ENCODE results near the gene FBXL7.

The FBXL7 gene

GRCh38 chr5:15577831-15578230 is 77.9 kb downstream of the FBXL7 start (continued):
- TF ChIP-seq PATZ1 (CRISPR knock-in tag; IDR thresholded peaks at IDR 0.05; ENCODE audit: borderline replicate concordance): no peak
- no peak for TF ChIP-seq OSR1 (CRISPR knock-in tag; IDR thresholded peaks at IDR 0.05)
- TF ChIP-seq CSRNP3 (CRISPR knock-in tag; IDR thresholded peaks at IDR 0.05): no peak
- no peak for TF ChIP-seq ZFP3 (CRISPR knock-in tag; IDR thresholded peaks at IDR 0.05)
- TF ChIP-seq GLIS3 (CRISPR knock-in tag; IDR thresholded peaks at IDR 0.05): no peak
- no peak for TF ChIP-seq ESRRG (CRISPR knock-in tag; IDR thresholded peaks at IDR 0.05)
- no peak for TF ChIP-seq ZNF565 (CRISPR knock-in tag; conservative IDR thresholded peaks at IDR 0.05; ENCODE audit: low read depth)
- TF ChIP-seq ZNF70 (CRISPR knock-in tag; IDR thresholded peaks at IDR 0.05): no peak

- peak; percentile 29; the same call in 2 of the 3 replicates for ATAC-seq
- no peak for TF ChIP-seq ZNF565 (CRISPR knock-in tag; conservative IDR thresholded peaks at IDR 0.05; ENCODE audit: low read depth)
- peak; percentile 31; the same call in 1 of the 2 replicates for TF ChIP-seq TCF4 (CRISPR knock-in tag; IDR thresholded peaks at IDR 0.05; ENCODE audit: borderline replicate concordance)
These were observed 79.4 kb downstream of the FBXL7 start for GRCh38 chr5:15579193-15579990.

GRCh38 chr5:15584528-15584927 is 84.5 kb downstream of the FBXL7 start:
- ATAC-seq: no peak
- TF ChIP-seq POU6F1 (CRISPR knock-in tag; IDR thresholded peaks at IDR 0.05; ENCODE audit: borderline replicate concordance, low read depth) (no peak), ZFP30 (CRISPR knock-in tag; IDR thresholded peaks at IDR 0.05) (no peak), ISL1 (CRISPR knock-in tag; IDR thresholded peaks at IDR 0.05) (no peak), ESRRG (CRISPR knock-in tag; IDR thresholded peaks at IDR 0.05) (no peak), ZNF565 (CRISPR knock-in tag; conservative IDR thresholded peaks at IDR 0.05; ENCODE audit: low read depth) (no peak), GLIS3 (CRISPR knock-in tag; IDR thresholded peaks at IDR 0.05) (no peak), TOX (CRISPR knock-in tag; IDR thresholded peaks at IDR 0.05; ENCODE audit: borderline replicate concordance) (no peak), ZNF70 (CRISPR knock-in tag; IDR thresholded peaks at IDR 0.05) (no peak), CSRNP3 (CRISPR knock-in tag; IDR thresholded peaks at IDR 0.05) (no peak), TSHZ2 (CRISPR knock-in tag; IDR thresholded peaks at IDR 0.05) (no peak)

- ATAC-seq: no peak; the same call in 2 of the 3 replicates
These were observed 85.1 kb downstream of the FBXL7 start for GRCh38 chr5:15585128-15585527.

More at GRCh38 chr5:15585128-15585527, 85.1 kb downstream of the FBXL7 start:
- TF ChIP-seq ZFP30 (CRISPR knock-in tag; IDR thresholded peaks at IDR 0.05): no peak
- no peak for TF ChIP-seq RARB (CRISPR knock-in tag; IDR thresholded peaks at IDR 0.05)
- no peak for TF ChIP-seq POU6F1 (CRISPR knock-in tag; IDR thresholded peaks at IDR 0.05; ENCODE audit: borderline replicate concordance, low read depth)
- TF ChIP-seq GLIS3 (CRISPR knock-in tag; IDR thresholded peaks at IDR 0.05): no peak
- no peak for TF ChIP-seq SNAI2 (CRISPR knock-in tag; IDR thresholded peaks at IDR 0.05)
- TF ChIP-seq ZNF8 (CRISPR knock-in tag; IDR thresholded peaks at IDR 0.05): no peak
- TF ChIP-seq ZFP3 (CRISPR knock-in tag; IDR thresholded peaks at IDR 0.05): no peak
- no peak for TF ChIP-seq OSR1 (CRISPR knock-in tag; IDR thresholded peaks at IDR 0.05)
- TF ChIP-seq ZNF70 (CRISPR knock-in tag; IDR thresholded peaks at IDR 0.05): no peak
- no peak for TF ChIP-seq BACH2 (CRISPR knock-in tag; IDR thresholded peaks at IDR 0.05; ENCODE audit: borderline replicate concordance)
